Omental fat pad (tissue), 4 donors: ENCODE results near the gene CCKAR. TPM values are rescaled to one million over a fixed set of nuclear protein-coding genes. Genes with fewer than 3 reads are reported as not detected.

Source experiments
- ATAC-seq: fragments of 150-250 bp; one replicate; pipeline ENCODE4 v1.9.1; 2016; ENCODE audit warnings: mild to moderate bottlenecking, moderate library complexity; ENCODE audit not compliant: low FRiP score
- DNase-seq: peaks from one replicate; pipeline ENCODE4 v3.0.0-alpha.2; 2019; ENCODE audit warnings: low spot score
- total RNA-seq, 4 donors: library from RNA; depleted of rRNA; stranded (reverse); fragments of >200 nt; gene quantifications; one replicate each; pipeline ENCODE4 v1.1.0, GENCODE V29; 2016
- TF ChIP-seq, protein P1 (sequence below), 3 donors: fragments of 450-650 bp; IDR thresholded peaks; one replicate each; pipeline ENCODE4 v1.5.1; 2016 to 2017; ENCODE audit warnings: antibody characterized with exemption in 3 of 3, mild to moderate bottlenecking in 3 of 3, moderate library complexity in 2 of 3

Gene CCKAR
- total RNA-seq, 4 donors from 2014 or later: not detected

DNA sequence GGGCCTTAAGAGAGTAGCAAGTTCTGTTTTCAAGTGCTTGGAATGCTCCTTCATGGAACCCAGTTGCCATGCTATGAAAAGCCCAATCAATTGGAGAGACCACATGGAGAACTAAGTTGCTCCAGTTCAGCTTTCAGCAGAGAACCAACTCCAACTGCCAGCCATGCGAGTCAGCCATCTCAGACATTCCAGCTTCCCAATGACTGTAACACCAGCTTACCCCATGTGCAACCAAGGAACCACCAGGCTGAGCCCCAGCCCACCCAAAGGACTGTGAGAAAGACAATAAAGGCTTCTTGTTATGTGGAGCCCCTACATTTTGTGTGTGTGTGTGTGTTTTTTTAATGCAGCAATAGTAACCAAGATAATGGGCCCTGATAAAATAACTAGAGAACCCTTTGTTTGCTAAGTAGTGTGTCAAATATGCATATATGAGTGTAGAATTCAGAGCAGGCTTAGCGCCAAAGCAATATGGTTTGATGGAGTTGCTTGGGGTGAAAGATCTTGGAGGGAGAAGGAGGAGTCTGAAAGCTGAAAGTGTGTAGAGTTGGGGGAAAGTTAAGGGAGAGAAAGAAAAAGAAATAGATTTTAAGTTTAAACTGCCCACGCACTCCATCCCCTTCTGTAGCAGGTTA is 35.0 kb upstream of the CCKAR start:
- TF ChIP-seq, protein P1, sequence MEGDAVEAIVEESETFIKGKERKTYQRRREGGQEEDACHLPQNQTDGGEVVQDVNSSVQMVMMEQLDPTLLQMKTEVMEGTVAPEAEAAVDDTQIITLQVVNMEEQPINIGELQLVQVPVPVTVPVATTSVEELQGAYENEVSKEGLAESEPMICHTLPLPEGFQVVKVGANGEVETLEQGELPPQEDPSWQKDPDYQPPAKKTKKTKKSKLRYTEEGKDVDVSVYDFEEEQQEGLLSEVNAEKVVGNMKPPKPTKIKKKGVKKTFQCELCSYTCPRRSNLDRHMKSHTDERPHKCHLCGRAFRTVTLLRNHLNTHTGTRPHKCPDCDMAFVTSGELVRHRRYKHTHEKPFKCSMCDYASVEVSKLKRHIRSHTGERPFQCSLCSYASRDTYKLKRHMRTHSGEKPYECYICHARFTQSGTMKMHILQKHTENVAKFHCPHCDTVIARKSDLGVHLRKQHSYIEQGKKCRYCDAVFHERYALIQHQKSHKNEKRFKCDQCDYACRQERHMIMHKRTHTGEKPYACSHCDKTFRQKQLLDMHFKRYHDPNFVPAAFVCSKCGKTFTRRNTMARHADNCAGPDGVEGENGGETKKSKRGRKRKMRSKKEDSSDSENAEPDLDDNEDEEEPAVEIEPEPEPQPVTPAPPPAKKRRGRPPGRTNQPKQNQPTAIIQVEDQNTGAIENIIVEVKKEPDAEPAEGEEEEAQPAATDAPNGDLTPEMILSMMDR (IDR thresholded peaks at IDR 0.05): no peak
- no peak for DNase-seq
- ATAC-seq: no peak

DNA sequence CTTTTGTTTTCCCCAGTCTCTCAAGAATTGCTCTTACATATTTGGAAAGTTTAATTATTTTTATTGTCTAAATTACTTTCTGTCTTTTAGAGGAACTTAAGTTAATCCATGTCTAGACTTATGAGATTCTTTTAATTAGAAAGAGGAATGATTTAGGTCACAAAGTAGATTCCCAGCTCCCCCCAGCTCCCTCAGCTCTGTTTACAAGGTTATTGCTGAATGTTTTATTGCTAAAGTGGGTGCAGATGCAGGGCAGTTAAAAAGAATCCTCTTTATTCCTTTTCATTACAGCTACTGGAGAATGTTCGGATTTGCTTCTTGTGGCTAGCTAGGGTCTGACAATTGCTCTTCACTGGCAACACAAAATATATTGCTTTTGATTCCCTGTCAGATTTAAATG is 33.7 kb upstream of the CCKAR start:
- ATAC-seq: no peak
- TF ChIP-seq, protein P1 (IDR thresholded peaks at IDR 0.05): no peak
- DNase-seq: no peak

DNA sequence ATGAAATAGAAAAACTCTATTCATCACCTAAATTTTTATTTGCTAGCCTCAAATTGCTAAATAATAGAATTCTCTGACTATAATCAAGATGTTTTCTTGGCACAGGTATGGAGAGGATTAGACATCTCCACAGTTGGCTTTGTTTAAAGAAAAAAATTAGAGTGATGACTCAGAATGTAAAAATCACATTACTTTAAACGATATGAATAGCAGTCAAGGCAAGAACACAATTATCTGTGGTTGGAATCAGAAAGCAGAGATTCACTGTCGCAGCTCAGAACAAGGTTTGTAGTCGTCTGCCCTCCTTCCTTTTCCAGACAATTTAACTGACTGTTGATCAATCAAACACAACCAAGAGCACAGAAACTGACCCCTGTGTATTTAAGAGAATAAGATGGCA is 32.2 kb upstream of the CCKAR start:
- TF ChIP-seq, protein P1 (IDR thresholded peaks at IDR 0.05): no peak
- no peak for DNase-seq
- peak; percentile 22 for ATAC-seq

DNA sequence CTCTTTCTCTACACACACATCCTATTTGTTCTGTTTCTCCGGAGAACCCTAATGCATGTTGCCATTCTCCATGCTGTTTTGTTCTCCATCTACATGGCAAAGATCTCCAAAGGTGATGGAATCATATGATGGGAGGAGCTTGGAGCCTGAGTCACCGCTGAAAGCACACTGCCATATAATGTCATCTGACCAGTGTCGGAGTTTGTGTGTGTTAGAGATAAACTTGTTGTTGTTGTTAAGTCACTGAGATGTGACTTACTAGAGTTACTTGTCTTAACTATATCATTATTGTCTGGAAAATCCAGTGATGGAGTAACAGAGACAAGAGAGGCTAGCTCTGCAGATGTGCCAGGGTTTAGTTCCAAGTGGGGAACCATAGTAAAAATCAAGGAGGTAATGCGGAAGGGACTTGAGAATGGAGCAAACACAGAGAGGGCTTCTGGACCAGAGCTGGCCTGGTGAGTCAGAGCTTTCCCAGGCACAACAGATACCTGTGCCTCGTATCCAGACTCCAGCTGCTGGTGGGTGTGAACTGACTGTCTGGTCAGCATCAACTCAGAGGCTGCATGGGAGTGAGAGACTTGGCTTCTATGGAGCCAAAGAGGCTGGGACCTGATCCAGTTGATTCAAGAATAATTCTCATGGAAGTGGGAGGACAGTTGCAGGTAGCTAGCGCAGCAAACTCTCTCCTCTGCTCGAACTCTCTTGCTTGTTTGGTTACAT is 30.6 kb upstream of the CCKAR start:
- ATAC-seq (peak; percentile 92), DNase-seq (no peak)
- TF ChIP-seq, protein P1 (IDR thresholded peaks at IDR 0.05): no peak

DNA sequence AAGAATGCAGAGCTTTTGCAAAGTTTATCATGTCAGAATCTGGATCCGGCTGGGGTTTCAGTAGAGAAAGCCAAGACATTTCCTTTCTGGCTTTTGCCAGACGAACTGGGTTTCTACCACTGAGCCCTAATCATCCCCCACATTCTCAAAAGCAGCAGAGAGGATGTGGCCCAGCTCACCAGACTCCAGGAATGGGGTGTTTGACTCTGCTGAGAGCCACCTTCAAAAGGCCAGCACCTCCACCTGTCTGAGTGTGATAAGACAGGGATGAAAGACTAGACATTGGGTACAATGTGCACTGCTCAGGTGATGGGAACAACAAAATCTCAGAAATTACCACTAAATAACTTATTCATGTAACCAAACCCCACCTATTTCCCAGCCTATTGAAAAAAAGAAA is 25.7 kb upstream of the CCKAR start:
- ATAC-seq: no peak
- TF ChIP-seq, protein P1 (IDR thresholded peaks at IDR 0.05): no peak
- DNase-seq: no peak

DNA sequence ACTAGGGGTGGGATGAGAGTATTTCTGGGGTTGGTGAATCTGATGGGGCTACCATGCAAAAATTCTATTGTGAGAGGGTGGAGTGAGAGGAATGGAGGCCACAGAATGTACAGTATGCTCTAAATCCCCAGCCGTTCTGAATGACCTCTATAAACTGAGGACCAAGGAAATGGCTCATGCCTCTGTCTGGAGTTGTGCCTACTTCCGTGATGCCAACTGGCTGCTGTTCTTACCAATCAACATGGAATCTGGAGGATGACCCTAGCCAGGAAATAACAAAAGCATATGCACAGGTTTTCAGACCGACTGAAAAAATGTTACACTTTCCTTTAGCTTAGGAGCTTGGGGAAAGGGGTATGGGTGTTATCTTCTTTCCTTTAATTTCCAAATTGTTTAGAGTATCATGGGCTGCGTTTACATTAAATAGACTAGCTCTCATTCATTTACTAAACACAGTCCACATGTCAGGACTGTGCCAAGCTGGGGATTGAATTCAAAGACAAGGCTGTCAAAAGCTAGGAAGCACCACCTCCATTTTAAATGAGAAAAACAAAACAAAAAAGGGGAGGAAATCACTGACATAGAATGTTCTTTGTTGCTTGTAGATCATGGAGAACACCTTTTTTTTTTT is 20.2 kb upstream of the CCKAR start:
- DNase-seq: no peak
- TF ChIP-seq, protein P1 (IDR thresholded peaks at IDR 0.05): no peak
- no peak for ATAC-seq
